ENCODE results near the gene USP9X.
"Not testable (repeated sequence)": the region's sequence is repeated elsewhere in the genome, so short reads cannot be mapped to it uniquely, and the experiment has no call there.

The USP9X gene

DNA sequence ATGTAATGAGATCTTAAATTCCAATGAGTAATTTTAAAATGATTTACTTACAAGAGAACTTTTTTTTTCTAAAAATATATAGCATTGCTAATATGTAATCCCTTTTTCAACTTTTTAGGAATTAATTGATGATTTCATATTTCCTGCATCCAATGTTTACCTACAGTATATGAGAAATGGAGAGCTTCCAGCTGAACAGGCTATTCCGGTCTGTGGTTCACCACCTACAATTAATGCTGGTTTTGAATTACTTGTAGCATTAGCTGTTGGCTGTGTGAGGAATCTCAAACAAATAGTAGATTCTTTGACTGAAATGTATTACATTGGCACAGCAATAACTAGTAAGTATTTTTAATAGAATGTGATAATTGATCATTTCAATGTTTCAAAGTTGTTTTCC is 113.2 kb downstream of the USP9X start:
- no peak for DNase-seq (ENCODE audit: low read depth in 2 of 2)

GRCh38 chrX:41200785-41201184 is 115.5 kb downstream of the USP9X start:
- DNase-seq (ENCODE audit: low read depth in 2 of 2): no peak

DNA sequence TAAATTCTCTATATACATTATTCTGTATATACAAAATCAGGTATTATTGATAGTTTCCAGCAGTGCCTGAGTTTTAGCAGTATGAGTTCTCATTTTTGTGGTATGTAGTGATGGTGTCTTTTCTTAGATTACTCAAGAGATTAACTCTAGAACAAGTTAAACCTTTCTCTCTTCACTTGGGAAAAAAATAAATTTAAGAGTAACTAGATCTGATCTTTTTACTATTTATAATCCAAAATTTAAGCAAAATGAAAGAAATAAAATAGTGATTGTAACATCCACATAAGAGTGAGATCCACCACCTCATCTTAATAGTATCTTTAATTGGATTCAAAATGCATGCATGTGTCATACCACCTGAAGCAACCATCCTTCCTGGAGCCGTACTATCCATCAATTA is 124.6 kb downstream of the USP9X start:
- DNase-seq (ENCODE audit: low read depth in 2 of 2): no peak

- no peak for DNase-seq (ENCODE audit: low read depth in 2 of 2)
Measured at GRCh38 chrX:41224605-41225004, 139.4 kb downstream of the USP9X start.

- no peak for DNase-seq (ENCODE audit: low read depth in 2 of 2)
Measured at GRCh38 chrX:41233988-41234387, 148.7 kb downstream of the USP9X start.

DNA sequence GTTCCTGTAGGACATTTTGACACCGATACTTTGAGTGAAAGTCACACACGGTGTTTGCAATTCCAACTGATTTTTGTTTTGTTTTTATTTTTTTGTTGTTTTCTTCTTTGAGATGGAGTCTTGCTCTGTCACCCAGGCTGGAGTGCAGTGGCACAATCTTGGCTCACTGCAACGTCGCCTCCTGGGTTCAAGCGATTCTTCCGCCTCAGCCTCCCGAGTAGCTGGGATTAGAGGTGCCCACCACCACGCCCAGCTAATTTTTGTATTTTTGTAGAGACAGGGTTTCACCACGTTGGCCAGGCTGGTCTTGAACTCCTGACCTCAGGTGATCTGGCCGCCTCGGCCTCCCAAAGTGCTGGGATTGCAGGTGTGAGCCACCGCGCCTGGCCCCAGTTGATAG is 149.2 kb downstream of the USP9X start:
- not testable (repeated sequence) for DNase-seq (ENCODE audit: low read depth in 2 of 2)

GRCh38 chrX:41234962-41235361 is 149.7 kb downstream of the USP9X start:
- DNase-seq (ENCODE audit: low read depth in 2 of 2): no peak

GRCh38 chrX:41236629-41237028 is 151.4 kb downstream of the USP9X start:
- no peak for DNase-seq (ENCODE audit: low read depth in 2 of 2)

GRCh38 chrX:41240509-41240908 is 155.3 kb downstream of the USP9X start:
- no peak for DNase-seq (ENCODE audit: low read depth in 2 of 2)

DNA sequence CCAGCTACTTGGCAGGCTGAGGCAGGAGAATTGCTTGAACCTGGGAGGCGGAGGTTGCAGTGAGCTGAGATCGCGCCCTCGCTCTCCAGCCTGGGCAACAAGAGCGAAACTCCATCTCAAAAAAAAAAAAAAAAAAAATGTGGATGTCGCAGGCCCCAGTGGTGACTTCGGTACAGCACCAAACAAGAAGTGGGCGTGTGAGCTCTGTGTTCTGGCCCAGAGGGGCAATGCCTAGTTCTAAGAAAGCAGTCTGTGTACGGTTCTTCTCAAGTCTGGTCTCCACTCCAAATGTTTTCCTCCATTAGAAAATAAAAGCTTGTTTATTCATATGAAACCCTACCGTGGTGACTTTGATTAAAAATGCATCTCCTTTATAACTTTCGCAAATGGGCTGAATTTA is 156.7 kb downstream of the USP9X start:
- no peak for DNase-seq (ENCODE audit: low read depth in 2 of 2)

DNA sequence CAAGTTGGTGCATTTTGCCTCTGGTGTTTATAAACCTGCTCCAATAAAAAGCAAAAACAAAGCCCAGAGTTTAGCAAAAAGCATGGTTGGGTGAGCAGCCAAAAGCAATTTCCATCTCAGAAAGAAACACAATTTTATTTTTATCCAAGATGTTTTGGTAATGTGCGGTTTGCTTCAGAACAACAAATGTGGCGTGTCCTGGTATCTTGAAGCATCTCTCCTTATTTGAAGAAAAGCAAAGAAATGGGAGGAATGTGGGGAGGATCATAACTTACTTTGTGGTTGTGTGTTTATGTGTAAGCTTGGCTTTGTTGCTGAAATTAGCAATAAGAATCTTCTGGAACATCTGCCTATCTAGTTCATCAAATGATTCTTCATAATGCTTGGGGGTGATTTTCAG is 160.4 kb downstream of the USP9X start:
- no peak for DNase-seq (ENCODE audit: low read depth in 2 of 2)

DNA sequence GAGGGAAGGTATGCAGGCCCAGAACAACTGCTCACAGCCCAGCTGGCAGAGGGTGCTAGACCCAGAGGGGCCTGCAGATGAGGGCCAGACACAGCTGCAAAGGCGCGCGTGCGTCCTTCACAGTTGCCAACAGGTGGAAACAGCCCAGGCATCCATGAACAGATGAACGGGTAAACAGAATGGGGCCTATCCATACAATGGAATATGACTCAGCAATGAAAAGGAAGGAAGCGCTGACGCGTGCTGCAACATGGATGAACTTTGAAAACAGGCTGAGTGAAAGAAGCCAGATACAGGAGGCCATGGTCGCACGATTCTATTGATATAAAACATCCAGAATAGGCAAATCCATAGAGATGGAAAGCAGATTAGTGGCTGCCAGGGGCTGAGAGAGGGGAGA is 165.6 kb downstream of the USP9X start:
- DNase-seq (ENCODE audit: low read depth in 2 of 2): no peak

GRCh38 chrX:41257801-41258200 is 172.6 kb downstream of the USP9X start:
- no peak for DNase-seq (ENCODE audit: low read depth in 2 of 2)

GRCh38 chrX:41258226-41258625 is 173.0 kb downstream of the USP9X start:
- DNase-seq (ENCODE audit: low read depth in 2 of 2): no peak

- DNase-seq (ENCODE audit: low read depth in 2 of 2): no peak
Measured at GRCh38 chrX:41258871-41259270, 173.6 kb downstream of the USP9X start.

GRCh38 chrX:41259516-41259915 is 174.3 kb downstream of the USP9X start:
- no peak for DNase-seq (ENCODE audit: low read depth in 2 of 2)

- DNase-seq (ENCODE audit: low read depth in 2 of 2): peak; percentile 21 to 29
Measured at GRCh38 chrX:41265615-41266014, 180.4 kb downstream of the USP9X start.

GRCh38 chrX:41273638-41274037 is 188.4 kb downstream of the USP9X start:
- DNase-seq (ENCODE audit: low read depth in 2 of 2): no peak

- DNase-seq (ENCODE audit: low read depth in 2 of 2): peak; percentile 39 to 41
Measured at GRCh38 chrX:41275661-41276609, 190.7 kb downstream of the USP9X start.

DNA sequence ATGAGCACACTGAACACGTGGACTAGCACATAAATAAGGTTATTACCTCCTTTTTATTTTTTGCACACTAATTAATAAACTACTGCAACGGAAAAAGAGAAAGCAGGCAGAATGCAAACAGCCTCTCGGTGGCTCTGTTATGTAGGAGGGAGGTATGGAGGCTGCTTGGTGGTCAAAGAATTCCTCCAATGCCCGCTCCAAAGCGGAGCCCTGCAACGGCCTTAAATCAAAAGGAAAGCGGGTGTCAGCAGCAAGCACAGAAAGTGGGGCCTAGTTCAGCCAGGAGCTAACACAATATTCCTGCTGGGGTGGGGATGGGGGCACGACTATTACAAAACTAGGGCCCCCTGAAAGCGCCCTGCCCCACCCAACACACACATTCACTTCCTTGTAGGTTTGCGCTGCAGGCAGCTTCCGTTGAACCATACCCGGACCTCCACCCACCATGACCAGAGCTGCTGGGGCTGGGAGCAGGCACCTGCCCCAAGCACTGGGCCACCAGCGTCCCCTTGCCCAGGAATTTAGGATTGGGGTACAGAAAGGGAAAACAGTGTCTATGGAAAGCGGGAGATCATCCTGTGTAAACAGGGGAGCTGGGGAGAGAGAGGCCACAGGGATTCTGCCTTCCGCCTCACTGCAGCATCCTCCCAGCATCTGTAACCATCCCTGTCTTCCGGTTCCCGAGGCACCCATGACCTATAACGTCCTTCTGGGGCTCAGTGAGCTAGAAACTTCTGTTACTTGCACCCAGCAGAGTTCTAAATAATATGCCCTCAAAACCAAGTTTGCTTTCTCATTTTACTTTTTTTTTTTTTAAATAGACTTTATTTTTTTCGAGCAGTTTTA is 191.6 kb downstream of the USP9X start:
- DNase-seq (ENCODE audit: low read depth in 2 of 2): no peak

DNA sequence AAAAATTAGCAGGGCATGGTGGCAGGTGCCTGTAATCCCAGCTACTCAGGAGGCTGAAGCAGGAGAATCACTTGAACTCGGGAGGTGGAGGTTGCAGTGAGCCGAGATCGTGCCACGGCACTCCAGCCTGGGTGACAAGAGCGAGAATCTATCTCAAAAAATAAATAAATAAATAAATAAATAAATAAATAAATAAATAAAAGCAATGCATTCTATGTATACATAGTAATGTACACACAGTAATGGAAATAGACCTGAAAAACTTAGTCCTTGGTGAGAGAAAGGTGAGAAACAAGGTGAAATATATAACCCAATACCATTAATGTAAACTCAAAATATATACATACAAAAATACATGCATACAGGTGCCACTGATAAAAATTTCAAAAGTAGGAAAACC is 197.1 kb downstream of the USP9X start:
- not testable (repeated sequence) for DNase-seq (ENCODE audit: low read depth in 2 of 2)

DNA sequence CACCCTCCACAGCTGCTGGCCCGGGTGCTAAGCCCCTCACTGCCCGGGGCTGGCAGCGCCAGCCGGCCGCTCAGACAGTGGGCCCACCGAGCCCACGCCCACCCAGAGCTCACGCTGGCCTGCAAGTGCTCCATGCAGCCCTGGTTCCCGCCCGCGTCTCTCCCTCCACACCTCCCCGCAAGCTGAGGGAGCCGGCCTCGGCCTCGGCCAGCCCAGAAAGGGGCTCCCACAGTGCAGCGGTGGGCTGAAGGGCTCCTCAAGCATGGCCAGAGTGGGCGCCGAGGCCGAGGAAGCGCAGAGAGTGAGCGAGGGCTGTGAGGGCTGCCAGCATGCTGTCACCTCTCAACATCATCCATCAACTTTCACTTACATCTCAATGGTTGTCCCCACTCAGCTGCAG is 200.7 kb downstream of the USP9X start:
- not testable (repeated sequence) for DNase-seq (ENCODE audit: low read depth in 2 of 2)
